NCI-H2107 treated with DMSO at 0.1 percent for 48 hours (cell line): ENCODE measurements around the gene PTPRC.

Experiments used
- DNase-seq: peaks from one replicate; lab custom pipeline; 2025; ENCODE audit not compliant: unreplicated experiment; lab: John Stamatoyannopoulos, UW

The PTPRC gene

DNA sequence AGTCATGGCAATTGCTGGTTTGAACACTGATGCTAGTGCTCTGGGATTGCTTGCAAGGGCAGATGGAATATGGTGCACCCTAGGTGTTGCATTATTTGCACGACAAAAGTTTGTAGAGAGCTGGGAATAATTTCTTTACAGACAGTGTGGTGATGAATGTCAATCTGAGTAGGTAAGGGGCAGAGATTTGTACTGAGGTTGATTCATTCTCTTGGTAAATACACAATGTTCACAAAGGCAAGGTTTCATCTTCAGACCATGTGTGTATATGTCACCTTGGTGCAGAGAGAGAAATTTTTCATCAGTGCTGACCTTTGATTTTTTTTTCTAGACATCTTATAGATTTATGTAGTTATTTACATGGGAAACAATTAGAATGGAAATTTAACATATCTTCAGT, 5.0 kb downstream of the PTPRC start:
- no peak for DNase-seq

DNA sequence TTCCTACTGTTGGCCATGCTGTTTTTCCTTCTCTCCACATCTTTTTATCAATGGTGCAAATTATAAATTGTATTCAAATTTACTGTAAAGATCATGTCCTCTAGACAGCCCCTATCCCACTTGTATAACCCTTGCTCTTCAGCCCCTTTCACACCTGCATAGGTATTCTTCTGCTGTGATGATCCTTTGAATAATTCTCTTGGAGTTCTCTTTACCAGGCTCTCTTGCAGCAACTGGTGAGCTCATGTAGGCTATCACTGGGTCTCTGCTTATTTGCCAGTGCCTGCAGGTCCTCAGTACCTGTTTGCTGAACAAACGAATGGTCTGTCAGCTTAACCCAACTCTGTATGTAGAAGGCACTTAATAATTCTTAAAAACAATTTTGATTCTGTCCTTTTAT, 8.2 kb downstream of the PTPRC start:
- DNase-seq = no peak

DNA sequence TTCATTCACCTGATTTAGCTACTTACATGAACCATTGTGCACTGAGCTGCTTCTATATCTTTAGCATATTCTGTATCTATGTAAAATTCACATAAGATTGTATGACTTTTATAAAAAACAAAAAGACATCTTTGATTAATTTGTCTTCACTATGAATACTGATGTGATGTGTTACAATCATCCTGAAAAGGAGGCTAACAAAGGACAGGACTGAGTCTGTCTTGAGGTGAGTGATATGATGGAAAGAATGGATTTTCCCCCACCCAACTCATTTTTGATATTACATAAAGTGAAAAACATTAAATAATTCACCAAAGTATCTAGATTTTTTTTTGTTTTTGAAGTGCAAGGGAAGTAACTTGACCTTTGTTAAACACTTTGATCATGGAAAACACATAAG, 9.8 kb downstream of the PTPRC start:
- no peak for DNase-seq

DNA sequence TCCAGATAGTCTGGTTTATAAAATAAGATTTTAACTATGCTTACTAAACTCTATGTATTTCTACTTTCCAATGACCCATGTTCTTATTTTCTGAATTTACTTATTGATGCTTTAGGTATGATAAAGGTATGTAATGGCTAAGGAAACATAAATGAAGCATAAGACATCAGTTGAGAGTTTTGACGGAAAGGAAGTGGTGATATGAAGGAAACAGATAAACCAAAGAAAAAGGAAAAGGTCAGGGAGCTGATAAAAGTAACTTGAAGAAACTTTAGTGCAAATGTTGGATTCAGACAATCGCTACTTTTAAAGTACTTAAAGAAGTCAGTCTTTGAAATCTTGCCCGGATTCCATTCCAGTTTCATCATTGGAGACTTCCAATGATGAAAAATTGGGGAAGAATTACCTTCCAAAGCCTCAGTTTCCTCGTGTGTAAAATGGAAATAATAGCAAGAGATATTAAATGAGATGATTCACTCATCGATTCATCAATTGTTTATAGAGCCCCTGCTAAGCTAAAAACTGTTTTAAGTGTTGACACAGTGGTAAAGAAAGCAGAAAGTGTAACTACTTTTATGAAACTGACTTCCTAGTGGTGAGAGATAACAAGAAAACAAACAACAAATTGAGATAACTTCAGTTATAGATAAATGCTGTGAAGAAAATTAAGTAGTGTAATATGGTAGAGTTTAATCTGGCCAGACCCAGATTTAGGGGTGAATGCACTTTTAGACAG, 10.6 kb downstream of the PTPRC start:
- DNase-seq = no peak

DNA sequence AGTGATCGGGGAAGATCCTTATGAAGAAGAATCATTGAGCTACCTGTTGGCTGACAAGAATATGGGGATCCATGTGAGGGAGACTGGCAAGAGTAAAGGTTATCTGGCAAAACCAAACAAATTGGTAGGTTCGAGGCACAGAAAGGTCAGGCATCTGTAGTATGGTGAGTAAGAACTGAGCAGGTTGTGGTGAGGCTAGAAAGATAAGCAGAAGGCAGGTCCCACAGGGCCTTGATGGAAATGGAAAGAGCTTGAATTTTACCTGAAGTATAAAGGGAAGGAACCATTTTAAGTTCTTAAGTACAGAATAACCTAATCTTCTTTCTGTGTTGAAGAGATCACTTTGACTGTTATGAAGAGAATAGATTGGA, 11.1 kb downstream of the PTPRC start:
- no peak for DNase-seq

DNA sequence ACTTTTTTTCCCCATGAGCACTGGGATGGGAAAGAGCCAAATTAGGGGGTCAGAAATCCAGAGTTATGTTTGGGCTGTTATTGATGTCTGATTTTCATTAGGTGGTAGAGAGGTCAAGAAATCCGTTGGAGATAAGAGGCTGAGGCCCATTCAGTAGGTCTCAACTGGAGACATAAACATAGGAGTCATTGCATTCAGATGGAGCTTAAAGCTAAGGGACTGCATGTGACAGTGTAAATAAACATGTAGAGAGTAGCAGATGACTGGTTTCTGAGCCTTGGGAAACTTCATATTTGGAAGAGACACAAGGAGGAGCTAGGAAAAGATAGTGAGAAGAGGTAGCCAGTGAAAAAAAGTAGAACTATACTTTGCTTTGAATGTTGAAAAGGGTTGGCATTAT, 11.7 kb downstream of the PTPRC start:
- no peak for DNase-seq

DNA sequence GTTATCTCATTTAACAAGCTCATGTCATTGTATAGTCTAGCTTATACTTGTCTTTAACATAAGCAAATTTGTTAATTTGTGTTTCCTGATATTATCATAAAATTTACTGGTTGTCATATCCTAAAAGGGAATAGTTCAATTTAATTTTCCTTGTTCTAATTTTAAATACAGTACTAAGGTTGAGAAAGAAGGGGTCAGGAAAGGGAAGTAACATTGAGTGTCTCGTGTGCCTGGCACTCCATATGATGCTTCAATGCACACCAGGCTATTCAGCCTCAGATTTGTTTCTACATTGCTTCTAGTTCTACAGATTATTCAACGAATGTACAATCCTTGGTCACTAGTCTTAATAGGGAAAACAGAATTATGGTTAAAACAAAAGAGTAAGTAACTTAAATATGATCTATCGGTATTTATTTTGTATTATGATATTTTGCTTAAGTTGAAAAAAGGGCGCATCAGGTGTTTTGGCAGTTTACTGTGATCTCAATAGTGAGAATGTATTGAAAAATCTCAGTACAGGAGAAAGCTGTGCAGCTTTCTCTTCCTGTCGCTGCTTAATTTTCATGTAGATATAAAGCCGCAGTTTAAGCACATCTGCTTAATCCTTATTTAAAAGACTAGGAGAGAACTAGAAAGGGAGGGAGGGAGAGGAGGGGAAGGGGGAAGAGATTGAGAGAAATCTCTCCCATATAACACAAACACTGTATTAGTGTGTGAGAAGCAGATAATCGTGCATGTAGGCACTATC, 13.0 kb downstream of the PTPRC start:
- no peak for DNase-seq

DNA sequence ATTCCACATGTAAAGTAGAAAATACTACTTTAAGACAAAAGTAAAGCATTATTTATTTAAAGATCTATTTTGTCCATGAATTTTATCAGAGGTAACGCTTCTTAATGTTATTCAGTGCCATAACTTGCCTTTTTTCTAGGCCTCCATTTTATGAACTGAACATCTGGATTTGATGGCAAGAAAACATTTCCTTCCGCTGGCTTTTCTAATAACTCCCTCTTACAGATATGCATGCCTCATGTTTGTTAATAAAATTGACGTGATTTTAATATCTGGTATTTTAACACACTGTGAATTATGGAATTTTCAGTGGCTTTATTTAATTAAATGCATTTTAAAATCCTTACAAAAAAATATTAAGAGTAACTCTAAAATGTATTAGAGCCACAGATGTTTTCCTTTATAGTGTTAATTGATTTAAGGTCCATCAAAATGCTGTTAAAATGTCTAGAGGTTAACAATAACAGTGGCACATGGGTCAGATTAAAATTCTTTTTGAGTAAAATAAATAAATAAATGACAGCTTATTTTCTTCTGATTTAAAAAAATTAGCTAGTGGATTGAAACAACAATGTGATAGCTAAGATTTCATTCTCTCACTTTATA, 15.1 kb downstream of the PTPRC start:
- DNase-seq = no peak

DNA sequence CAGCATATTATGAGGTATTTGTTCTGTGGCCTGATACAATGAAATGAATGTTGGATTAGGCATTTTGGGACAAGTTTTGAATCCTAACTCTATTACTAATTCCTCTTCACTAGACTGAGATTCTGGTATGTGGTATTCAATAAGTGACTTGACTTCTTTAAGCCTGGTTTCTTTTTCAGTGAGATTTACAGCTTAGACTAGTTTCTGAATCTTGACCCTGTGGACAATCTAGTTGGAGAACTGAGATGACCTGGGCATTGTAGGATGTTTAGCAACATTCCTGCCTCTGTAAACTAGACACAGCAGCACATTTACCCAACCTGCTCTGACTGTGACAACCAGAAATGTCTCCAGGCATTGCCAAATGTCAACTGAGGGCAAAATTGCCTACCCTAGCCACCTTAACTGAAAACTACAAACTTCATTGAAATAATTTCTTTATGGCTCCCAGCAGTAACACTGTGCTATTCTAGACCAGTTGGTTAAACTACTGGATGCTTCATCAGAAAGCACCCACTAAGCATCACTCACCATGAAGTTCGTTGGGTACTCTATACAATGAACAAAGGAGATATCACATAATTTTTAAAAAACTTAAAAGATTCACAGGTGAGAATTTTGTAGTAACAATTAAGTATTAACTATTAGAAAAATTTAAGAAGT, 16.8 kb downstream of the PTPRC start:
- DNase-seq = no peak

DNA sequence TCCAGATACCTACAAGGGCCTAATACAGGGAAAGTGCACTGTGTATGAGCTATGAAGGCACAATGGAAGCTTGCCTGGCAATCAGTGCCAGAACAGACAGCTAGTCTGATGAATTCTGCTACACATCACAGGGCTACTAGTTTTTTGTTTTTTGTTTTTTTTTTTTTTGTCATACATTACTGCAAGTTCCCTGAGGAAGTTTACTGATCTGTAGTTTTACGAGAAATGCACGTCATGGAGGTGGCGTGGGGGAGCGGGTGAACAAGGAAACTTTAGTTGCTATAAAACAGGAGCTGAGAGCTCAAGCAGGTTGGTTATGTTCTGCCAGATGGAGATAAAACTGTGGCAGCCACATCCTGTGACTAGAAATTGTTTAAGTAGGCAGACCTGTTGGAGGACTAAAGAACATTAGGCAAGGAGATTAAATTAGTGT, 17.7 kb downstream of the PTPRC start:
- no peak for DNase-seq

DNA sequence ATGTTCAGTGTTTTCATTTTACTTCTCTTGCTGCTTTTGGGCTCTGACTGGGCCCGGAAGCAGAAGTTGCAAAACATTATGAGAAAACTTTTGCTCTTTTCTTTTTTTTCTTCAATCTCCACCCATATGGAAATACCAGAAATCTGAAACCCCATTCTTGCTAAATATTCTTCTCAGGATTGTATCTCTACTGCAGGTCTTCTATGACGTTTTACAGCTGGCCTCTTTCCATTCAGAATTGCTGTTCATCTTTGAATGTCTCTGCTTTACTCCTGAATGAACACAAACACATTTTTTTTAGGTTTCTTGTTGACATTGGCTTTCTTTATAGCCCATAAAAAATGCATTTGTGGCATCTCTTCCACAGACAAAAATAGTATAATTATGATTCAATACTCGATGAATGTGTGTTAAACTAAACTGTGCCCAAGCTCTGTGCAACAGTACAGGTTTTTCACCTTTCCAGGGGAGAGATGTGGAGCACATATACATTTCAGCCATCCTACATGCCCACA, 18.8 kb downstream of the PTPRC start:
- no peak for DNase-seq

DNA sequence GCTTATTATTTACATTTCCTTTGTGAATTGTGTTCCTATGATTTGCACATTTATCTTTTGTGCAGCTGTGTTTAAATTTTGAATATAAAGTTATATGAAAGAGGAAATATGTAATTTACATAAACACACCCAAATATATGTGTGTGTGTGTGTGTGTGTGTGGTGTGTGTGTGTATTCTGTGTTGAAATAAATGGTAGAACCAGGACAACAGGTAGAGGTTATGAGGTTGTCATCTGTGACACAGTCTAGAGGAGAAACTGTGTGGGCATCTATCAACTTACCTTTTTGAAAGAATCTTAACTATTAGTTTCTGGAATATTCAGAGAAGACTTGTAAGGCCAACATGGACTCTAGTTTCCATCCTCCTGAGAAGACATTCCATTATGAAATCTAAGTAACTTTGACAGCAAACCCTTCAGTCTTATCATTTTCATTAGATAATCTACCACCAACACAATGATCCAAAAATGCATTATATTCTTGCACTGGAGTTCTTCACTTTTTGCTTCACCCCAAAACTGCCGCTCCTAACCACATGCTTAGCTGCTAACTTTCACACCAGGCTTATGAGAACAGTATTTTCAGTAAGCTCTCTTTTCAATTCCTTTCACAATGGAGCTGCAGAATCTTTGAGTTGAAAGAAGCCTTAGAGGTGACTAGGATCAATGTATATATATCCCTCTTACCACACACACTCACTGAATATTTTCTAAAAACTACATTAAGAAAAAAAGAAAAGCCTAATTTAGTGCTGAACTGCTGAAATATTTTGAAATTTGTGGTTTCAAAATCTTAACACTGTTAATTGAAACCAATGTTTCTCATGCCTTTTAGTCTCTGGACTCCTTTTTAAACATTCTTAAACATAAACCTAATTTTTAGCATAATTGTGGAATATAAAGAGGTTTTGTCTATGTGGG, 21.8 kb downstream of the PTPRC start:
- DNase-seq = no peak

DNA sequence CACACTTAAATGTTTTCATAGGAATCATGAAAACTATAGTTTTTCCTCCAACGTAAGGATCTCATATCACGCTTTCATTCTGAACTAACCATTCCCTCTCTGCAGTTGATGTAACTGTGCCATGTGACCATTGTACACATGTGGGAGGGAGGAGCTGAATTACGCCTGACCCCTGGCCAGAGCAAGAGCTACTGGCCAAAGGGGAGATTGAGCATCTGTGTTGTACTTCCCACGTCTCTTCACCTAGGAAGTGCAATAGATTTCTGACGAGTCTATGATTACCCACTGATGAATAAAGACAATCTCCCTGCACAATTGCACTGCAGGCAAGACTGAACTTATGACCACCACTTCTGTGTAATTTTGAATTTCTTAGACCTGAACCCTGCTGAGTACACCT, 24.0 kb downstream of the PTPRC start:
- DNase-seq = peak; percentile 80

DNA sequence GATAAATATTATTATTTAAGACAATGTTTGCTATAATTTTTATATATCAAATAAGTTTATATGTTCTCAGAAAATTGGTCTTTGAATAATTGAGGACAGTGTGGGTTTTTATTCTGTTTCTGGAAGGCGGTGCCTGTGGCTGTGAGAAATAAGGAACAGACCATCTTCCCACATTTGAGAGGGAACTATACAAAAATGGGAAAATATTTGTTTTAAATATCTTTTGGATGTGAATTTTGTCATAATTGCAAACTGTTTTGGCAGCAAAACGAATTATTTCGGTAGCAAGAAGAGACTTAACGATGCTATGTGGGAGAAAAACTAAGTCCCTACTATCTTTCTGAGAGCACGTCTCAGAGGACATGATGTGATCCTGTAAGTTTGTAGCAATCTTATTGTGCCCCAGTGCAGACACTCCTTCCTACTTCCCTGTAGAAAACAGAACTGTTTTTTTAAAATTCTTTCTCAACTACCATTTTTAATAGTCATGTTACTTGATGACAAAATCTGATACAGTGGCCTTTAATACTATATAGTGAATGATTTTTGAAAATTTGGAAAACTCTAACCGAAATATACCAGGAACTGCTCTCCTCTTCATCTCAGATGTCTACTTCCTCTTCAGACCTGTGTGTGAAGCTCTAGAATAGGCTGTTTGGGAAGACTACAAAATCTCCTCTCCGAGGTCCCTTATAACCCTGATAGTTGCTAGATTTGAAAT, 25.4 kb downstream of the PTPRC start:
- no peak for DNase-seq

DNA sequence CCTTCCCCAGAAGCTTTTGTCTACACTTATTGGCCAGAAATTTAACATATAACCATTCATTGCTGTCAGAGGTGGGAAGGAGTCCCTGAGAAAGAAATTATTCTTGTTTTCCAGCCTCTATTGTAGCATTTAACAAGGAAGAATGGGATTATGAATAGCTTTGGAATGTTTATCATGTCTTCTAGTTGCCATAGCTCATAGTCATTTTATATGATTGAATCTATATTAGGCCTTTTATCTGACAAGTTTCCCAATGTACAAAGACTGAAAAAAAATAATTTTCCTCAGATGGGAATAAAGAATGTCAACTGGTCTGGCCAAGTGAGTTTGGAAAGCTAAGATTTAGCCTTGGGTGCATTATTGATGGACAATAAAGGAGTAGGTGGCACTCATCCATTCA, 28.3 kb downstream of the PTPRC start:
- DNase-seq = no peak

DNA sequence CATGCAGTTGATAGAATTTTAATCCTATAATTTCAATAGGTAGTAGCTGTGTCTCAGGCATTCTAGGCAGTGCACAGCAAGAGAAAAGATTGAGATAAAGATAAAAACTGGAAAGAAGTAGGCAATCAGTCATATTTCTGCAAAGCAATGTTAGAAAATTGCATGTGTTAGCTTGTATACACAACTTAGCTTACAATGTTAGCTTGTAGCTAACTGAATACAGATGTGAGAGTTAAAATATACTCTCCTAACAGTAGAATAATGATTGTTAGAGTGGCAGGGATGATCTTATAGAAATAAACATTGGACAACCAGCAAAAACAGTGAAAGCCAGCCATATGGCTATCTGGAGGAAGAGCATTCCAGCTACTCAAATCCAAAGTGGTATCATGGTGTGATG, 29.0 kb downstream of the PTPRC start:
- DNase-seq = no peak

DNA sequence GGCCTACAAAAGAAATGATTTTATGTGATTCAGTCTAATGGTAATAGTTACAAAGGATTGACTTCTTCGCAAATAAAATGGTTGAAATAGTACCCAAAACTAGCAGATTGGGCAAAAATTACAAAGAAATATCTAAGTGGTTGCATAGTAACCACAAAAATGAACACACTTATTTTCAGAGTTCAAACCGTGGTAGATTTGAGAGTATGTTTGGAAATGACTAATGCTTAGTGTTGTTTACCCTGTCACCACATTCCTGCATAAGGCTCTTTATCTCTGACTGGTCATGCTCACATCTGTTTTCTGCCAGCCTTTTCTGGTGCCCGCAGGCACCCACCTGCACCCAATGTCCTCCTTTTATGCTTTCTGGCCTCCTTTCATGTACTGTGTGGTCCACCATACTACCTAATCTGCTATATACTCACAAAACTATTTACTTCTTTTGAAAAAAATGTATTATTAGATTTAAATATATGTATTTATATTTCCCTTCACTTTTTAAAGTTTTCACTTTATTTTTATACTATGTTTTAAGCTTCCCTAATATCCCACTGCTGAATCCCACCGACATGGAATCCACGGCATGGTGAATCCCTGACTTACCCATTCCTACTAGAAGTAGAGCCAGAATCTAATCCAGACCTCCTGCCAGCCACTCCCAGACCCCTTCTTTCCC, 30.3 kb downstream of the PTPRC start:
- no peak for DNase-seq

DNA sequence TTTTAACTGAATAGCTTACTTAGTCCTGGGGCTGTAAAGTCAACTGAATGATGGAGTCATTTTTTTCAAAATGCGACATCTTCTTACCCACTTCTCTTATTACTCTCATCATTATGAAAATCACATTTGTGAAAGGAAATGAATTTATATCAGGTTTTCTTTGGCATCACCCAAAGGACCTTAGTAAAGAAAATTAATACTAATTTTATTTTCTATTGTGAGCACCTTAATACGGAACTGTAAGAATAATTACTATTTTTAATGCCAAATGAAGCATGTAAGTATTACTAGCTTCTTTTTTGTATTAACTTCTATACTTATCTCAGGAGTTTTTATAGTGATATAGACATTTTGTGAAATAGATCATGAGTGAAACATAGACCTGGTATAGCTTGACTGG, 30.9 kb downstream of the PTPRC start:
- DNase-seq = no peak

DNA sequence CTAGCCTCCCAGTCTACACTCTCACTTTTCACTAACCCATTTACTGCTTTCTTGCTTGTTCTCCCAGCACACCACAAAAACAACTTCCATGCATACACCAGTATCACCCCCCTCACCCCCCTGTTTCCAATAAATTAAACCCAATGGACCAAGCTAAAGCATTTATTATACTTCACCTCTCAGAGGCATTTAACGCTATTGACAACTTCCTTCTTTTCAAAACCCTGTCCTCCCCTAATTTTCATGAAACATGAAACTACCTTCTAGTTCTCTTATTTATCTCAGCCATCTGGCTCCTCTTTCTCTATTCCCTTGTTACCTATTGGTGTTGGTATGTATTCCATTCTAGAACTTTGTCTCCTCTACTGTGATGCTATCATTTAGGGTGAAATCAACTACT, 32.3 kb downstream of the PTPRC start:
- peak; percentile 79 for DNase-seq
